ENCODE measurements around the gene CEACAM19.

The CEACAM19 gene

DNA sequence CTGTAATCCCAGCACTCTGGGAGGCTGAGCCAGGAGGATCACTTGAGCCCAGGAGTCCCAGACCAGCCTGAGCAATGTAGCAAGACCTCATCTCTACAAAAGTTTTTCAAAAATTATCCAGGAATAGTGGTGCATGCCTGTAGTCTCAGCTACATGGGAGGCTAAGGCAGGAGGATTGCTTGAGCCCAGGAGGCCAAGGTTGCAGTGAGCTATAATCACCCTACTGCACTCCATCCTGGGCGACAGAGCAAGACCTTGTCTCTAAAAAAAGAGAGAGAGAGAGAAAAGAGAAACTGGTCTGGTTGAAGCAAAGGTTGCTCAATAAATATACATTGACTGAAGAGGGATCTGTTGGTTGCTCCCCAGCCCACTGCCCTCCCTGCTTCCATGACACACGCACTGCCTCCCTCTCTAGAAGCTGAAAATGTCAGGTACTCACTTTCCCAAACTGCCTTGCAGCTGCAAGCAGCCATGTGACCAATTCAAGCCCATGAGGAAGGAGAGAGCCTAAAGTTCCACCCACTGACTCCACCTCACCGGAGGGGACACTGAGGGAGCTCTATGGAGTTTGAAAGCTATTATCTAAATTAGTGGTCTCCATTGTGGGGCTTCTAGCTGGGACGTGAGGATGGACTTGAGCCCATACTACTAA lies 41.7 kb downstream of the CEACAM19 start:
- no peak overlapping the region for H3K4me2 ChIP-seq (ENCODE audit: low read depth, low read length, poor library complexity, severe bottlenecking)
- no peaks in the 10 kb centered on the region for H3K4me1 ChIP-seq (ENCODE audit: insufficient read depth, low read length, poor library complexity, severe bottlenecking)

DNA sequence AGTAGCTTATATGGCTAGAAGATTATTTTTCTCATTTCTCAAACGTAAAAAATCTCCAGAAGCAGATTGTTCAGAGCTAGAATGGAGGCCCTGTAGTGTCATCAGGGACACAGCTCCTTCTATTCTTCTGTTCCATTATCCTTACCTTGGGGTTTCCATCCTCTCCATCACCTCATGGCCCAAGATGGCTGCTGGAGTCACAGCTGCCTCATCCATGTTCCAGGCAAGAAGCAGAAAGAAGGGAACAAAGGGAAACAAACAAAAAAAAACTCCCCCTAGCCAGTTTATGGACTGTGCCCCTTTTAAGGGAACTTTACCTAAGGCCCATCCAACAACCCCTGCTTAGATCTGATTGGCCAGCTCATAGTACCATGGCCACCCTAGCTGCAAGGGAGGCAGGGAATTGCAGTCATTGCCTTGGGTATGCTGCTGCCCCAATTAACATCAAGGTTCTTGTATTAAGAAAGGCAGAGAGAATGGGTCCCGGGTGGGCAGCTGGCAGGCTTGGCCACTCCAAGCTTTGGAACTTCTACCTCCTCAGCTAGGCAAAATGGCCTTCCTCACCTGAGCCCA lies 43.4 kb downstream of the CEACAM19 start:
- H3K4me3 ChIP-seq (ENCODE audit: low read length, poor library complexity, severe bottlenecking), result no peak overlapping the region
- H3K4me1 ChIP-seq (ENCODE audit: insufficient read depth, low read length, poor library complexity, severe bottlenecking), result no peaks in the 10 kb centered on the region
- no peaks in the 10 kb centered on the region for H4K20me1 ChIP-seq (ENCODE audit: insufficient read depth, low read length, poor library complexity, severe bottlenecking)
- 0 out of 2 replicates have a peak, but pooled peaks cover 5% of the 10 kb centered on the region for H3K9me3 ChIP-seq (ENCODE audit: insufficient read depth, low read depth, low read length)
- no peaks in the 10 kb centered on the region for H3K79me2 ChIP-seq (ENCODE audit: insufficient read depth, low read length)
- no peak overlapping the region for H3K4me2 ChIP-seq (ENCODE audit: low read depth, low read length, poor library complexity, severe bottlenecking)
- no peak overlapping the region for H2AFZ ChIP-seq (ENCODE audit: low read length)
- no peaks in the 10 kb centered on the region for H3F3A ChIP-seq (ENCODE audit: low read depth)
- no peak overlapping the region for H3K9ac ChIP-seq (ENCODE audit: low read depth, low read length, poor library complexity, severe bottlenecking)
- H3K9me2 ChIP-seq (replicated peaks; ENCODE audit: low read depth, low read length), result no peaks in the 10 kb centered on the region
- H3K27me3 ChIP-seq (ENCODE audit: insufficient read depth, low read length, poor library complexity, severe bottlenecking), result no peaks in the 10 kb centered on the region
- TF ChIP-seq CTCF (conservative IDR thresholded peaks at IDR 0.05; ENCODE audit: low read length) (no peak), EZH2phosphoT487 (IDR thresholded peaks at IDR 0.05; ENCODE audit: borderline replicate concordance) (no peak)
- H3K36me3 ChIP-seq (ENCODE audit: insufficient read depth, low read length), result no peaks in the 10 kb centered on the region

More for the DNA sequence above, 41.7 kb downstream of the CEACAM19 start:
- H3K4me3 ChIP-seq (ENCODE audit: low read length, poor library complexity, severe bottlenecking), result no peak overlapping the region
- H4K20me1 ChIP-seq (ENCODE audit: insufficient read depth, low read length, poor library complexity, severe bottlenecking), result no peaks in the 10 kb centered on the region
- no peak overlapping the region for H3K9ac ChIP-seq (ENCODE audit: low read depth, low read length, poor library complexity, severe bottlenecking)
- no peaks in the 10 kb centered on the region for H3K27me3 ChIP-seq (ENCODE audit: insufficient read depth, low read length, poor library complexity, severe bottlenecking)
- H3K36me3 ChIP-seq (ENCODE audit: insufficient read depth, low read length), result no peaks in the 10 kb centered on the region
- no peaks in the 10 kb centered on the region for H3K79me2 ChIP-seq (ENCODE audit: insufficient read depth, low read length)
- 0 out of 2 replicates have a peak, but pooled peaks cover 5% of the 10 kb centered on the region for H3K9me3 ChIP-seq (ENCODE audit: insufficient read depth, low read depth, low read length)
- H3K9me2 ChIP-seq (replicated peaks; ENCODE audit: low read depth, low read length), result no peaks in the 10 kb centered on the region
- H2AFZ ChIP-seq (ENCODE audit: low read length), result no peak overlapping the region
- TF ChIP-seq CTCF (conservative IDR thresholded peaks at IDR 0.05; ENCODE audit: low read length), result no peak
- no peak for TF ChIP-seq EZH2phosphoT487 (IDR thresholded peaks at IDR 0.05; ENCODE audit: borderline replicate concordance)
- H3F3A ChIP-seq (ENCODE audit: low read depth), result no peaks in the 10 kb centered on the region

DNA sequence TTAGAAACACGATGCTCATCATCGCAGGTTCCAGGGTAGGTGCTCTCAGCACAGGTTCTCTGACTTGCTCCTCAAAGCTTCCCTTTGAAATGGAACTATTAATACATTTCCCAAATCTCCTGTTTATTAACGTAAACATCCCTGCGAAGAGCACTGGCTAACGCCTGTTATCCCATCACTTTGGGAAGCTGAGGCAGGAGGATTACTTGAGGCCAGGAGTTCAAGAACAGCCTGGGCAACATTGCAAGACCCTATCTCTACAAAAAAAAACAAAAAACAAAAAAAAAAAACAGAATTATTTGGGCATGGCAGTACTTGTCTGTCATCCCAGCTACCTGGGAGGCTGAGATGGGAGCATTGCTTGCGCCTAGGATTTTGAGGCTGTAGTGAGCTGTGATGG lies 46.3 kb downstream of the CEACAM19 start:
- H3K4me1 ChIP-seq (ENCODE audit: insufficient read depth, low read length, poor library complexity, severe bottlenecking), result peaks cover 5% of the 10 kb centered on the region
- H3K9ac ChIP-seq (ENCODE audit: low read depth, low read length, poor library complexity, severe bottlenecking), result no peak overlapping the region
- H3K4me3 ChIP-seq (ENCODE audit: low read length, poor library complexity, severe bottlenecking), result no peak overlapping the region
- no peaks in the 10 kb centered on the region for H4K20me1 ChIP-seq (ENCODE audit: insufficient read depth, low read length, poor library complexity, severe bottlenecking)
- H3F3A ChIP-seq (ENCODE audit: low read depth), result no peaks in the 10 kb centered on the region
- no peaks in the 10 kb centered on the region for H3K79me2 ChIP-seq (ENCODE audit: insufficient read depth, low read length)
- no peaks in the 10 kb centered on the region for H3K27me3 ChIP-seq (ENCODE audit: insufficient read depth, low read length, poor library complexity, severe bottlenecking)
- H3K9me2 ChIP-seq (replicated peaks; ENCODE audit: low read depth, low read length), result no peaks in the 10 kb centered on the region
- H3K4me2 ChIP-seq (ENCODE audit: low read depth, low read length, poor library complexity, severe bottlenecking), result no peak overlapping the region
- no peaks in the 10 kb centered on the region for H3K36me3 ChIP-seq (ENCODE audit: insufficient read depth, low read length)
- H2AFZ ChIP-seq (ENCODE audit: low read length), result no peak overlapping the region
- H3K9me3 ChIP-seq (ENCODE audit: insufficient read depth, low read depth, low read length), result 0 out of 2 replicates have a peak, but pooled peaks cover 5% of the 10 kb centered on the region
- TF ChIP-seq EZH2phosphoT487 (IDR thresholded peaks at IDR 0.05; ENCODE audit: borderline replicate concordance), result no peak
- no peak for TF ChIP-seq CTCF (conservative IDR thresholded peaks at IDR 0.05; ENCODE audit: low read length)

Data from Loucy (cell line).